Liver (tissue), 3 donors: ENCODE results near the gene LASP1.

Experiments used
- CTCF ChIP-seq: fragments of 150-350 bp; IDR thresholded peaks from 2 replicates; pipeline ENCODE4 v1.5.1; 2017; ENCODE audit warnings: improper control_type of control experiment, low read depth, low read length; ENCODE audit not compliant: missing input control
- SP1 ChIP-seq: IDR thresholded peaks from 2 replicates; pipeline ENCODE4 v1.6.1; 2018; ENCODE audit warnings: antibody characterized with exemption, mild to moderate bottlenecking
- donor health status: healthy.
- donor health status: healthy.

GRCh38 chr17:38893113-38893512 lies 23.3 kb downstream of the LASP1 start:
- no peak for TF ChIP-seq SP1
- no peak for TF ChIP-seq CTCF
